SK-N-SH (cell line): Measurements from ENCODE around the gene COCH.
"Not testable (repeated sequence)": the region's sequence is repeated elsewhere in the genome, so short reads cannot be mapped to it uniquely, and the experiment has no call there.

ENCODE experiments used
- CTCF ChIP-seq: fragments of 200-600 bp; sonication (generic); IDR thresholded peaks from 2 replicates; pipeline ENCODE4 v1.6.1; 2017; ENCODE audit warnings: antibody characterized with exemption, mild to moderate bottlenecking, moderate library complexity
- EP300 ChIP-seq, 2 experiments: IDR thresholded peaks; 2 replicates each; pipeline versions ENCODE4 v1.4.0 to v1.6.1; 2012; ENCODE audit warnings: borderline replicate concordance in 1 of 2, low read depth in 1 of 2, low read length in 1 of 2
- EZH2phosphoT487 ChIP-seq: fragments of 200-600 bp; sonication (generic); IDR thresholded peaks from 2 replicates; pipeline ENCODE4 v1.6.1; 2017; ENCODE audit warnings: low read depth, mixed run types, mild to moderate bottlenecking, antibody characterized with exemption, moderate library complexity, borderline replicate concordance
- MXI1 ChIP-seq: IDR thresholded peaks from 2 replicates; pipeline ENCODE4 v1.6.1; 2012; ENCODE audit warnings: mild to moderate bottlenecking, low read depth, low read length, improper control_type of control experiment
- REST ChIP-seq: IDR thresholded peaks from 2 replicates; pipeline ENCODE4 v1.6.1; 2012; ENCODE audit warnings: mild to moderate bottlenecking, low read depth, low read length, moderate library complexity

- not testable (repeated sequence) for TF ChIP-seq CTCF; EP300 (IDR thresholded peaks at IDR 0.05; ENCODE audit: borderline replicate concordance in 1 of 2, low read depth in 1 of 2, low read length in 1 of 2); EZH2phosphoT487; MXI1; REST
Measured at GRCh38 chr14:30897121-30897520, 22.8 kb downstream of the COCH start.
